Activated CD4-positive, CD25-positive, alpha-beta regulatory T cell treated with anti-CD3 and anti-CD28 coated beads, Interleukin-2, amount 50 U/mL, for 16 hours (primary cell): ENCODE measurements around the gene BORA.
A peak's percentile ranks its signal among the peaks of the same experiment; 100 is the strongest.
"Not testable (repeated sequence)": the region's sequence is repeated elsewhere in the genome, so short reads cannot be mapped to it uniquely, and the experiment has no call there.

ENCODE experiments used
- DNase-seq: peaks from one replicate; pipeline ENCODE4 v3.0.0-alpha.2; 2020; ENCODE audit warnings: low read depth, low spot score

Gene BORA

GRCh38 chr13:72763411-72763810, 35.7 kb downstream of the BORA start:
- no peak for DNase-seq

DNA sequence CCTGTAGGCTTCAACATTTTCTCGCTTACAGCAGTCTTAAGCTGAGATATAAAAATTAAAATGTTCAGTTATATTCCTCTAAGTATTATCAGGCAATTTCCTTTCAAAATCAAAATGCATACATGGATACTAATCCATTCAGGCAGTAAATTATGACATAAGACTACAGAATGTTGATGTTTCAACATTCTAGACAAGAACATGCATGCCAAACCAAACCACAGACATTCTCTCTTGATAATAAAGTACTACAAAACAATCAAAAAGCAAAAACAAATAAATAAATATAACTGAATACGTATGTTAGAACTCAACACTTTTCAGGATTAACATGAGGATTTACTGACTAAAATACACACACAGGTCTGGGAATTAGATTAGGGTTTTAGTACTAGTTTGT, 46.3 kb downstream of the BORA start:
- DNase-seq = no peak

DNA sequence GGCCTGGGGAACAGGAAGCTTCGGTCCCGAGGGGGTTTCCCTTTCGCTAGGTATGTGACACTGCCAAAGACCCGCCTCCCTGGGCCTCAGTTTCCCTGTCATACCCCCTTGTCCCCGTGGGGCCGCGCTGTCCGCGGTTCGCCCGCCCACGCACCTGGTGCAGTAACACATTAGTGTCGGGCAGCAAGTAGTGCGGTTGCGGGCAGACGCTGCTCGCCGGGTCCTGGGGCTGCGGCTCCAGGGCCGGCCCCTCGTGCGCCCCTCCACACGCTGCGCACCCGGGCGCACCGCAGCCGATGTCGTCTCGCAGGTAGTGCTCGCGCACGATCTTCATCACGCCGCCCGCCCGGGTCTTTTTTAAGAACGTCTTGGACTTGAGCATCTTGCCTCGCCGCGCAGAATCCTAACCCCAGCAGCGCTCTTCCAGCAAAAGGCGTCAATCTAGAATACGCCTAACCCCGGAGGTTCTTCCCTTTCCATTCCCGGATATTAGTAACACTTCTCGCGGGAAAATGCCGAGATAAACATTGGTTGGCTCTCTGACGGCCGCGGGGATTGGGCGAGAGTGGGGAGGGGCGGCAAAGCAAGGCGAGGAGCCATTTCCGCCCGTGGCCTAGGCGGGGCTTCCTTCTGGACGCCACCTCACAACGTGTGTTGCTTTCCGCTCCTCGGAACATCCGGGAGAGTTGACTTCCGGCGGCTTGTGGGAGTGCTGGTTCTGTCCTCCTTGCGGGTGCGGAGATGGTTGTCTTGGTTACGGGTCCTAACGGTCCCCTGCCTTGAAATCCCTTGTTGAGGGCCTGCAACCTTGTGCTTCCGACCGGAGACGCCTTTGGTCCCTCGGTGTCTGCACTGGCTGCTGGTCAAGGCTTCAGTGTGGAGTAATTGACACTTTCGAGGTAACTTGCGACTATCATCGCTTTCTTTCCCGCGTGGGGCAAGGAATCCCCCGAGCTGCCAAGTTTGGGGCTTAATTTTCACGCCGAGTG, 54.0 kb downstream of the BORA start, which contains the start of the genes DIS3 and PIBF1:
TSS of gene DIS3 (minus strand) at position 450 of the 989 bp plus-strand sequence. CDS start at position 382, 68 bp downstream.
TSS of gene PIBF1 (plus strand) at position 683 of the 989 bp plus-strand sequence. CDS start 1,337 bp downstream, outside the sequence.
- peak; percentile 94 for DNase-seq

- no peak for DNase-seq
Measured at GRCh38 chr13:72782717-72783116, 55.0 kb downstream of the BORA start.

DNA sequence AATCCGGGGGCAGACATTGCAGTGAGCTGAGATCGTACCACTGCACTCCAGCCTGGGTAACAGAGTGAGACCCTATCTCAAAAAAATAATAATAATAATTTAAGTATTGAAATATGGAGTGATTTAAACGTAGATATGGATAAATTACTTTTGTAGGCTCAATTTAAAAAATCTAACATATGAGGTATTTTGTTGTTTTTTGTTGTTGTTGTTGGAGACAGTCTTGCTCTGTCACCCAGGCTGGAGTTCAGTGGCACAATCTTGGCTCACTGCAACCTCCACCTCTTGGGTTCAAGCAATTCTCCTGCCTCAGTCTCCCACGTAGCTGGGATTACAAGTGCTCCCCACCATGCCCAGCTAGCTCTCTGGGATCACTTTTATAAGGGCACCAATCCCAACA, 57.0 kb downstream of the BORA start:
- DNase-seq = not testable (repeated sequence)

- DNase-seq = no peak
Measured at GRCh38 chr13:72788831-72789230, 61.1 kb downstream of the BORA start.

DNA sequence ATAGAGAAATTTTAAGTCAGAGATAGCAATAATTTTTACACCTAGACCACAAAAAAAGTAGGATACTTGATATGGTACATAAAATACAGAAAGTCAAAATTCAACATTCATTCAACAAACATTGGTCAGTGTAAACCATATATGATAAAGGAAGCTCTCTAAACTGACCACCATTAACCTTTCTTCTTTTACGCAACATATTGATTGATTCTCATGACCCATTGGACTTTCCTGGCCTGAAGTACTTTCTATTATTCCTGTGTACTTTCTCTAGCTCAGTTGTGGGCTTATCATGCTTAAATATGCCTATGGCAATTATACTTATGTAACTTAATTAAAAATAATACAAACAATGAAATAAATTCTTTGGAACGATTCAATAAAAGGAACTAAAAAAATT, 64.9 kb downstream of the BORA start:
- DNase-seq = no peak

GRCh38 chr13:72798817-72799216, 71.1 kb downstream of the BORA start:
- no peak for DNase-seq

DNA sequence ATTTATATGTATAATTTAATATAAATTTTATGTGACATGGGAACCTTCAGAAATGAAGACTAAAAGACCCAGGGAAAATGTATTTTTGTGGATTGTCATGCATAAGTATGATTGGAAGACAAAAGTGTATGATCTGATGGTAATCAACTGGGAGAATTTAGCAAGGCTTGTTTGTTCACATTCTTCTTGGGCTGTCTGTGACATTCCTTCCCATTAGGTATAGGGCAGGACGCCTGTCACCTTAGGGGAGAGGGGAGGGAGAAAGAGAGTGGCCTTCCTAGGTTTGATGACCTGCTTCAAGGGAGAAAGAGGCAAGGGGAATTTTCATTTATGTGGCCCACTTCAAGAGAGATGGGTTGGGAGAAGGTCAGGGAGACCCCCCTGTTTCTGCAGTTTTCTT, 76.6 kb downstream of the BORA start:
- DNase-seq = no peak
